K562 (cell line): Measurements from ENCODE around the gene DNAJC13. TPM values are rescaled to one million over a fixed set of nuclear protein-coding genes. Genes with fewer than 3 reads are reported as not detected.

Source experiments
- ATAC-seq: fragments of 200-7000 bp; cut with Tn5 transposase; 3 replicates; pipeline ENCODE4 v1.9.1; 2020; ENCODE audit warnings: moderate library complexity
- BruUV-seq: library from RNA; stranded (reverse); fragments of 400-500 nt; replicated peaks from 2 replicates; lab custom pipeline; 2021; lab: Mats Ljungman, UMichigan
- CTCF ChIA-PET: fragments of 300-600 bp; formaldehyde crosslinking; extraction: SDS; loops from one replicate; lab custom pipeline; 2021; ENCODE audit warnings: low intra/inter-chr PET ratio; lab: Yijun Ruan, JAX
- POLR2A ChIA-PET: fragments of 300-600, 350-650 bp; sonication (Branson Sonifier 250); formaldehyde crosslinking; extraction: SDS; loops from one replicate; lab custom pipeline; 2021; ENCODE audit warnings: antibody characterized with exemption, inconsistent platforms; lab: Yijun Ruan, JAX
- DNase-seq, 4 experiments: peaks; one replicate each; pipeline versions ENCODE4 v3.0.0 to v3.0.0-alpha.2; 2011 to 2018; ENCODE audit warnings: low spot score in 3 of 4, mixed read lengths in 3 of 4; ENCODE audit errors: extremely low read depth in 1 of 4
- FAIRE-seq: peaks from 2 replicates; lab custom pipeline; 2011; peaks lifted over from hg19 to GRCh38; lab: Jason Lieb, UNC
- H2AFZ ChIP-seq: 2 replicates; pipeline ENCODE4 v1.6.0; 2011; ENCODE audit warnings: low read depth, low read length, control low read depth, inconsistent platforms
- H3K27ac ChIP-seq: fragments of 200-600 bp; 3 replicates; pipeline ENCODE4 v1.8.0; 2011; ENCODE audit warnings: low read depth, mild to moderate bottlenecking, control low read depth, inconsistent platforms, low read length, moderate library complexity, mixed read lengths; ENCODE audit errors: extremely low read depth
- H3K27me3 ChIP-seq, 2 experiments: fragments of 300-600 bp in 1 of 2; 2 replicates in 1 of 2; 3 replicates in 1 of 2; pipeline versions ENCODE4 v1.6.0 to v1.8.0; 2011; ENCODE audit warnings: inconsistent platforms in 2 of 2, low read length in 2 of 2, mild to moderate bottlenecking in 1 of 2, mixed read lengths in 1 of 2, moderate library complexity in 1 of 2; ENCODE audit not compliant: control insufficient read depth in 2 of 2, insufficient read depth in 2 of 2
- H3K36me3 ChIP-seq: fragments of 300-600 bp; 3 replicates; pipeline ENCODE4 v1.8.0; 2011; ENCODE audit warnings: mild to moderate bottlenecking, low read length, inconsistent platforms; ENCODE audit not compliant: control insufficient read depth, insufficient read depth
- H3K4me1 ChIP-seq, 2 experiments: fragments of 200-600 bp in 1 of 2; replicated peaks in 1 of 2; 2 replicates in 1 of 2; 3 replicates in 1 of 2; pipeline versions ENCODE4 v1.5.1 to v1.8.0; 2011; ENCODE audit warnings: inconsistent platforms in 2 of 2, low read length in 2 of 2, mild to moderate bottlenecking in 1 of 2, mixed read lengths in 1 of 2, moderate library complexity in 1 of 2; ENCODE audit not compliant: control insufficient read depth in 2 of 2, insufficient read depth in 2 of 2
- H3K4me2 ChIP-seq: 2 replicates; pipeline ENCODE4 v1.6.1; 2011; ENCODE audit warnings: low read length, control low read depth, inconsistent platforms, mixed read lengths; ENCODE audit not compliant: insufficient read depth
- H3K4me3 ChIP-seq: fragments of 200-600 bp; sonication (generic), shearing (Covaris generic); 2 replicates; pipeline ENCODE4 v1.5.1; 2016; ENCODE audit warnings: control low read depth, inconsistent platforms
- H3K79me2 ChIP-seq: fragments of 200-600 bp; 3 replicates; pipeline ENCODE4 v1.8.0; 2011; ENCODE audit warnings: low read length, inconsistent platforms; ENCODE audit not compliant: control insufficient read depth, insufficient read depth
- H3K9ac ChIP-seq, 2 experiments: 2 replicates each; pipeline versions ENCODE4 v1.6.0 to v1.6.1; 2011; ENCODE audit warnings: low read depth in 2 of 2, low read length in 2 of 2, control low read depth in 1 of 2, inconsistent platforms in 1 of 2, mild to moderate bottlenecking in 1 of 2, mixed read lengths in 1 of 2; ENCODE audit not compliant: insufficient read depth in 1 of 2
- H3K9me1 ChIP-seq: one replicate; pipeline ENCODE4 v1.6.0; 2011; ENCODE audit warnings: inconsistent platforms, mild to moderate bottlenecking, low read length, moderate library complexity; ENCODE audit not compliant: control insufficient read depth, insufficient read depth
- H3K9me3 ChIP-seq: replicated peaks from 2 replicates; pipeline ENCODE4 v1.5.1; 2011; ENCODE audit warnings: low read depth, low read length, inconsistent platforms; ENCODE audit not compliant: control insufficient read depth, insufficient read depth
- H4K20me1 ChIP-seq: replicated peaks from 2 replicates; pipeline ENCODE4 v1.6.1; 2011; ENCODE audit warnings: low read length, inconsistent platforms, mixed read lengths; ENCODE audit not compliant: control insufficient read depth, insufficient read depth
- CREB1 ChIP-seq, 2 experiments: sonication (generic) in 1 of 2; formaldehyde crosslinking in 1 of 2; IDR thresholded peaks; 2 replicates each; pipeline versions ENCODE4 v1.6.1 to v1.8.0; 2012 to 2022; ENCODE audit warnings: inconsistent platforms in 1 of 2, mild to moderate bottlenecking in 1 of 2, missing genetic modification reagents in 1 of 2, moderate library complexity in 1 of 2
- ERF ChIP-seq: fragments of 450-650 bp; formaldehyde crosslinking; IDR thresholded peaks from 2 replicates; pipeline ENCODE4 v1.4.0; 2020; ENCODE audit warnings: mild to moderate bottlenecking, mixed read lengths
- FOXM1 ChIP-seq, 2 experiments: fragments of 450-650 bp in 1 of 2; sonication (generic) in 1 of 2; formaldehyde crosslinking in 1 of 2; IDR thresholded peaks; 2 replicates each; pipeline versions ENCODE4 v1.6.1 to v1.9.0; 2017 to 2022; ENCODE audit warnings: low read depth in 2 of 2, mild to moderate bottlenecking in 2 of 2, missing genetic modification reagents in 1 of 2, moderate library complexity in 1 of 2
- FUS ChIP-seq: fragments of 200-400 bp; formaldehyde crosslinking; optimal IDR thresholded peaks from 2 replicates; pipeline ENCODE3; 2017; ENCODE audit warnings: low read depth, low read length
- GTF2E2 ChIP-seq: fragments of 200-800 bp; sonication (Bioruptor generic); IDR thresholded peaks from 2 replicates; pipeline ENCODE4 v1.6.1; 2016; ENCODE audit warnings: missing genetic modification characterization, missing compliant biosample characterization
- HNRNPL ChIP-seq: fragments of 200-400 bp; formaldehyde crosslinking; IDR thresholded peaks from 2 replicates; pipeline ENCODE4 v1.6.1; 2017; ENCODE audit warnings: low read depth, mild to moderate bottlenecking, low read length
- KDM4B ChIP-seq, 2 experiments: fragments of 450-650 bp in 1 of 2; sonication (generic) in 1 of 2; IDR thresholded peaks; 2 replicates each; pipeline ENCODE4 v1.6.1; 2016 to 2017; ENCODE audit warnings: borderline replicate concordance in 2 of 2, antibody characterized with exemption in 1 of 2, low read depth in 1 of 2, mild to moderate bottlenecking in 1 of 2
- KLF13 ChIP-seq: fragments of 450-650 bp; IDR thresholded peaks from 2 replicates; pipeline ENCODE4 v1.6.1; 2016; ENCODE audit warnings: missing genetic modification characterization, low read depth, mild to moderate bottlenecking, missing compliant biosample characterization, moderate library complexity, borderline replicate concordance
- NR2C2 ChIP-seq, 2 experiments: fragments of 200-800 bp in 1 of 2; sonication (Bioruptor generic) in 1 of 2; sonication (generic) in 1 of 2; formaldehyde crosslinking in 1 of 2; IDR thresholded peaks; 2 replicates each; pipeline versions ENCODE4 v1.6.1 to v1.8.0; 2016 to 2022; ENCODE audit warnings: mild to moderate bottlenecking in 1 of 2, missing compliant biosample characterization in 1 of 2, missing genetic modification characterization in 1 of 2, missing genetic modification reagents in 1 of 2
- POLR2H ChIP-seq: IDR thresholded peaks from 2 replicates; pipeline ENCODE4 v1.6.1; 2016; ENCODE audit warnings: missing genetic modification characterization, low read depth, mild to moderate bottlenecking, control low read depth, missing compliant biosample characterization, moderate library complexity
- RBM22 ChIP-seq: fragments of 200-400 bp; formaldehyde crosslinking; IDR thresholded peaks from 2 replicates; pipeline ENCODE4 v1.6.1; 2018; ENCODE audit warnings: low read length, low read depth; ENCODE audit not compliant: poor library complexity, severe bottlenecking
- RHOXF2B ChIP-seq: fragments of 250-450 bp; sonication (Bioruptor Pico); conservative IDR thresholded peaks from 2 replicates; pipeline ENCODE4 v1.5.1; 2021
- SMC3 ChIP-seq: conservative IDR thresholded peaks from 2 replicates; pipeline ENCODE4 v1.6.1; 2011; ENCODE audit warnings: low read depth, low read length, improper control_type of control experiment; ENCODE audit not compliant: insufficient read depth
- SP2 ChIP-seq: IDR thresholded peaks from 2 replicates; pipeline ENCODE4 v1.6.1; 2011; ENCODE audit warnings: mild to moderate bottlenecking, low read depth, low read length, moderate library complexity; ENCODE audit not compliant: poor library complexity, severe bottlenecking; ENCODE audit errors: extremely low read depth
- TRIM25 ChIP-seq: fragments of 450-650 bp; IDR thresholded peaks from 2 replicates; pipeline ENCODE4 v1.7.0; 2016; ENCODE audit warnings: borderline replicate concordance
- ZNF280B ChIP-seq: fragments of 250-450 bp; sonication (Bioruptor Pico); IDR thresholded peaks from 2 replicates; pipeline ENCODE4 v1.5.1; 2021; ENCODE audit warnings: mild to moderate bottlenecking
- ZNF77 ChIP-seq: fragments of 250-450 bp; sonication (Bioruptor Pico); IDR thresholded peaks from 2 replicates; pipeline ENCODE4 v1.5.0; 2020
- in situ Hi-C: fragments of 300-500 bp; cut with MboI; formaldehyde crosslinking; loops from 4 replicates; pipeline ENCODE4 v1.15.0; 2018; ENCODE audit warnings: inconsistent platforms, mixed read lengths
- intact Hi-C: fragments of 100-400 bp; cut with micrococcal nuclease; formaldehyde crosslinking; loops from 2 replicates; pipeline ENCODE4 v1.14.2; 2022
- polyA plus RNA-seq, 8 experiments: library from polyadenylated mRNA; depleted of rRNA in 4 of 8; stranded (reverse) in 5 of 8; unstranded in 3 of 8; fragments of >200 nt; fragmentation: Nextera tagmentation in 2 of 8; fragmentation: Illumina TruSeq in 1 of 8; extraction: Ambion mirVana in 2 of 8; extraction: Trizol in 1 of 8; gene quantifications; 2 replicates each; pipeline versions ENCODE4 v1.2.1 to v1.2.3, GENCODE V29; 2011 to 2014; ENCODE audit warnings: inconsistent platforms in 1 of 8, missing spikeins in 1 of 8
- total RNA-seq, 7 experiments: library from RNA; depleted of rRNA in 6 of 7; stranded (reverse); fragments of >200 nt in 6 of 7; fragmentation: Illumina TruSeq in 2 of 7; extraction: Trizol in 2 of 7; gene quantifications; 2 replicates each; pipeline versions ENCODE4 v1.2.1 to v1.2.3, GENCODE V29; 2011 to 2021; ENCODE audit warnings: low replicate concordance in 1 of 7

Gene DNAJC13
- total and polyA plus RNA-seq, 9 of the 15 experiments (the other 6 are each of a cell fraction or from before 2014, with no cell fraction given): 2.9 to 17.1 (median 10.2) TPM

- TF ChIP-seq ZNF280B (no peak), FOXM1 (IDR thresholded peaks at IDR 0.05; ENCODE audit: low read depth) (no peak), FOXM1 (CRISPR knock-in tag; IDR thresholded peaks at IDR 0.05; ENCODE audit: low read depth) (no peak), RBM22 (no peak)
- TF ChIP-seq, all 486 proteins: peak for 0
Observed at GRCh38 chr3:132382267-132382666, 35.0 kb upstream of the DNAJC13 start (continued).

GRCh38 chr3:132382688-132383194 lies 34.6 kb upstream of the DNAJC13 start:
- no peaks in the 10 kb centered on the region for H3K9me3 ChIP-seq
- H3K79me2 ChIP-seq: no peaks in the 10 kb centered on the region
- H4K20me1 ChIP-seq: no peaks in the 10 kb centered on the region
- no peaks in the 10 kb centered on the region for H3K9me1 ChIP-seq
- intact Hi-C loops: no loop called here
- ATAC-seq (no peak), DNase-seq (no peak), FAIRE-seq (no peak)
- no peaks in the 10 kb centered on the region for H3K36me3 ChIP-seq
- H3K27me3 ChIP-seq: peaks cover 0 to 4% of the 10 kb centered on the region in 2 experiments; a peak in 2 of 5 replicates
- in situ Hi-C loops: loop anchor here (25.0 kb wide), 1 partner anchor 595 kb away; no protein-coding TSS in a partner anchor
- ChIA-PET CTCF (interaction anchor here (0.6 kb wide), 1 partner anchor 18 kb away, joined by 3 read pairs; no protein-coding TSS in a partner anchor), POLR2A (interaction anchor here (0.5 to 0.6 kb wide), 2 partner anchors 13 to 22 kb away, joined by 3 read pairs; no protein-coding TSS in a partner anchor)
- no TSS peak for BruUV-seq
- H3K4me1 ChIP-seq: no peaks in the 10 kb centered on the region
- no peak overlapping the region for H3K4me2 ChIP-seq
- H3K4me3 ChIP-seq: no peak overlapping the region
- H3K27ac ChIP-seq: no peak overlapping the region
- no peak overlapping the region for H2AFZ ChIP-seq
- no peak overlapping the region for H3K9ac ChIP-seq
- TF ChIP-seq ERF (CRISPR knock-in tag) (no peak), SMC3 (no peak), KLF13 (no peak), GTF2E2 (tag) (no peak), POLR2H (no peak), KDM4B (IDR thresholded peaks at IDR 0.05; ENCODE audit: borderline replicate concordance in 2 of 2, low read depth in 1 of 2) (no peak), RHOXF2B (no peak), CREB1 (IDR thresholded peaks at IDR 0.05) (no peak), CREB1 (CRISPR knock-in tag; IDR thresholded peaks at IDR 0.05) (no peak), SP2 (no peak), FUS (no peak), NR2C2 (CRISPR knock-in tag; IDR thresholded peaks at IDR 0.05) (no peak), NR2C2 (tag; IDR thresholded peaks at IDR 0.05) (no peak), ZNF77 (CRISPR knock-in tag) (no peak), HNRNPL (no peak), TRIM25 (no peak)
